NCI-H524 treated with DMSO at 0.1 percent for 48 hours (cell line): ENCODE measurements around the gene LTBP1.
A peak's percentile ranks its signal among the peaks of the same experiment; 100 is the strongest.

Source experiments
- DNase-seq: peaks from one replicate; lab custom pipeline; 2025; lab: John Stamatoyannopoulos, UW

Gene LTBP1

DNA sequence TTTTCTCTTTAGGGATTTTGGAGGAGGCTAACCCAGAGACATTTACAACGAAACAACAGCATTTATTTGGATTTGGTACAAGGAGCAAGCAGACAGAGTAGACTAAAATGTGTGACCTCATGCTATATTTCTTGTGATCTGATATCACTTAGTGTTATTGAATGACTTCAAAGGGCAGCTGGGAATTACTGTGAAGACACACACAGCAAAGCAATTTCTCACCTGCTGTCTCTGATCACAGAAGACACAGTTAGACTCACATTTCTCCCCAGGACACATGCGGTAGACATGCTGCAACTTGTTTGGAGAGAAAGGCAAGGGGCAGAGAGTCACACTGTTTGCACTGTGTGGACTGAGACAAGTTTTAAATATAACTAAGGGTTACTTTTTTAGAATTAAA lies 67.5 kb downstream of the LTBP1 start:
- DNase-seq, result no peak

DNA sequence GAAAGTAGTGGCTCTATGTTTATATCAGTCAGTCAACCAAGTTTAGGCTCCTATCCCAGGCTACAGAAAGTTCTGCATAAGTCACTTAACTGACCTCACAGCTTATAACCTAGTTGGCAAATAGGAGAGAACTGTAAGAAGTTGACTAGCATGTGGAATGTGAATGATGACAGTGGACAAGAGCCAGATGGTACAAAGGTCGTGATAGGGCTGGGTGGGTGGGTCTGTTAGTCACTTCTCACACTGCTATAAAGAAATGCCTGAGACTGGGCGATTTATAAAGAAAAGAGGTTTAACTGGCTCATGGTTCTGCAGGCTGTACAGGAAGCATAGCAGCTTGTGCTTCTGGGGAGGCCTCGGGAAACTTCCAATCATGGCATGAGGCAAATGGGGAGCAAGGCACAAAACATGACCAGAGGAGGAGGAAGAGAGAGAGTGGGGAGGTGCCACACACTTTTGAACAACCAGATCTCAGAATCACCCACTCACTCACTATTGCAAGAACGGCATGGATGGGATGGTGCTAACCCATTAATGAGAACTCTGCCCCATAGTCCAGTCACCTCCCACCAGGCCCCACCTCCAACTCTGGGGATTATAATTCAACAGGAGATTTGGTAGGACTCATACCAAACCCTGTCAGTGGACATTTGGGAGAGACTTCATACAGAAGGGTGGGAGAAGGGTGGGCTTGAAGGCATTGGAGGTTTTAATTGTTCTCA lies 68.8 kb downstream of the LTBP1 start:
- DNase-seq, result no peak

DNA sequence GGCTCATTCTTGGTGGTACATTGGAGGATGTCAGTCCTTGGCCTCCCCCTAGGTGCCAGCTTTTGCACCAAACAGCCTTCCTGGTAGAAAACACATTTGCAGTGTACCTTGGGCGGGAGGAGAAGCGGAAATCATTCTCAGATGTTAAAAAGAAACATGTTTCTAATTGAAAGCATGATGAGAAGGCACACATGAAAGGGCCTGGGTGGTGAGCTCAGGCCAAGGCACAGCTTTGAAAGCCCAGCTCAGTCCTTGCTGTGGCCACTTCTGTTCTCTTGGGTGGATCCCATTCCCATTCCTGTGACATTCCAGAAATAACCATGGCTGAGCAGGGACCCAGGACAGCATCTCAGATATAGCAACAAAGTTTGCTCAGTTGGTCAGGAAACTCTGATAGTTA lies 71.5 kb downstream of the LTBP1 start:
- DNase-seq, result no peak

DNA sequence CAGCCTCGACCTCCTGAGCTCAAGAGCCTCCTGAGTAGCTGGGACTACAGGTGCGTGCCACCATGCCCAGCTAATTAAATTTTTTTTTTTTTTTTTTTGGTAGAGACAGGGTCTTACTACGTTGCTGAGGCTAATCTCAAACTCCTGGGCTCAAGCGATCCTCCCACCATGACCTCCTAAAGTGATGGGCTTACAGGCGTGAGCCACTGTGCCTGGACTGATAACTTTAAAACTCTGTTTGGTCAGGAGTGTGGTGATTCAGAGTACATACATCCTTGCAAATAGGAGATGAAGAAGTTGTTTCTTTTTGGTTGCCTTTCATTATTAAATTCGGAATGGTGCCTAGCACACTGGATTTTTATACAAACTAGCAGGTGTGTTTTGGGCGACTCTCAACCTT lies 73.0 kb downstream of the LTBP1 start:
- DNase-seq, result no peak

DNA sequence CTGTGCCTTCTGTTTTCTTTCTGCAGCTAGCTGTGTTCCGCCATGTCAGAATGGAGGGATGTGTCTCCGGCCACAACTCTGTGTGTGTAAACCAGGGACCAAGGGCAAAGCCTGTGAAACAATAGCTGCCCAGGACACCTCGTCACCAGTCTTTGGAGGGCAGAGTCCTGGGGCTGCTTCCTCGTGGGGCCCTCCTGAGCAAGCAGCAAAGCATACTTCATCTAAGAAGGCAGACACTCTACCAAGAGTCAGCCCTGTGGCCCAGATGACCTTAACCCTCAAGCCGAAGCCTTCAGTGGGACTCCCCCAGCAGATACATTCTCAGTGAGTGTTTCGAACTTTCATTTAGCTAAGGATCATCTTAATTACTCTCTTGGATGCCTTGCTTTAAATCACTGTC lies 74.1 kb downstream of the LTBP1 start:
- no peak for DNase-seq

DNA sequence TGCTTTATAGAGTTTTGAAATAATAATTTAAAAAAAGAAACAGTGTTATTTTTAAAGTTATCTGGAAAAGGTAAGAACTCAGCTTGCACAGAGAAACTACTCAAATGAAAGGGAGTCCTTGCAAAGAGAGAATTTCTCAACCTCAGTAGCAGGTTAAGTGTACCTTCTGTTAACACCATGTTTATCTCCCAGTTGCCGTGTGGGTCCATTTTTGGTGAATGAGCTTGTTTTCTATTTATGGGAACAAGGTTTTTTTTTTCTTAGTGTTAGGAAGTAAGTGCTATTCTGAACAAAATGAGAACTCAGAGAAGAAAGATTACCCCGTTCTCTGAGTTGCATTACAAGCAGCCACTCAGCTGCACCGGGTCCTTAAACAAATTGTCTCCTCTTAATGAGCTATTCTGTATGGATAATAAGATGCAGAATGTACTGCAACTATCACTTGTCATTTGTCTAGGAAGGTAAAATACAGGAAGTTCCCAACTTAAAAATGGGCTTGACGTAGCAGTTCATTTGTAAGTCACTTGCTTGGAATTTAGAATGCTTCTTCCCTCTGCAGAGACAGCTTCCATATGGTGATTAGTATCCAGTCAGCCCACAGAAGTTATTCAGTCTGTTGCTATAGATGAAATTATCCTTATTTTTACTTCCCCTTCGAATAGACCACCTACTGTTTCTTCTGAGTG lies 74.9 kb downstream of the LTBP1 start:
- no peak for DNase-seq

DNA sequence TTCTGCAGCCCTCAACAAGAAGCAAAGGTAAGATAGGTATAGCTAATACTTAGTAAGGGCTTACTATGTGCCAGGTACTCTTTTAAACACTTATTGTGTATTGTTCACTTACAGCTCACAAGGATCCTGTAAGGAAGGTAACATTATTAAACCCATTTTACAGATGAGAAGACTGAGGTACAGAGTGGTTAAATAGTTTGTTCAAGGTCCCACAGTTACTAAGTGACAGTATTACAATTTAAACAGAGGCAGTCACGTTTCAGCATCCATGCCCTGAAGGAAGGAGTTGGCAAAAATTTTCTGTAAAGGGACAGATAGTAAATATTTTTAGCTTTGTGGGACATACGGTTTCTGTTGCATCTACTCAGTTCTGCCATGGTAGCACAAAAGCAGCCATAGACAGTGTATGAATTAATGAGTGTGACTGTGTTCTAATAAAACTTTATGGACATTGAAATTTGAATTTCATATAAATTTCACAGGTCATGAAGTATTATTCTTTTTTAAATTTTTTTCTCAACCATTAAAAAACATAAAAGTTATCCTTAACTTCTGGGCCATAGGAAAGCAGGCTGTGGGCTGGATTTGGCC lies 75.7 kb downstream of the LTBP1 start:
- DNase-seq, result no peak

DNA sequence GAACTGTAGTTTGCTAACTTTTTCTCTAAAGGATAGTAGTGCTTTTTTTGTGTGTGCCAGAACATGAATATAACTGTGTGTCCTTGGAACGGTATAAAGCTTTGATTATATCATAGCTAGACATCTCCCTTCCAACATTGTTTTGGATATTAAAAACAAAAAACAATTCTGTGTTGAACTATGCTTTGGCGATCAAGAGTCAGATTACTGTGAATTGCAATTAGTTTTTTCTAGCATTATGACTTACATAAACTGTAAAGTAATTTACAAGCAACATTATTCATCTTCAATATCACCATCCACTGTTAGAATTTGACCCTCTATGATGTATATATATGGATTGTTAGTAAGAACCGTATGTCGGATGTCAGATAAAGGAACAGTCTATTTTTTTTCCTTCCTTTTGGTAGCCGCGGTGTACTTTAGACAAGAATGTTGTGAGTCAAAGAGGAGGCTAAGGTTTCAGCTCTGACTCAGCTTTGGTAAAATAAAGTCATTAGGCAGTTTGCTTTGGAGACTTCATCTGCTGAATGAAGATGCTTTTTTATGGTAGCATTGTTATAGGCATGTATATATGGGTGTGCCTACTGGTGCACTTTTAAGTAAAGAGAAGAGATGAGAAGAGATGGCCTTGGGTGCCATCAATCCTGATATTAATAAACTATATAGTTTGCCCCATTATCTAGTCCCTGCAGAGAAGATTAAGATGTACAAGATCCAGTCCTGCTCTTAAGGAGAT lies 76.4 kb downstream of the LTBP1 start:
- no peak for DNase-seq

DNA sequence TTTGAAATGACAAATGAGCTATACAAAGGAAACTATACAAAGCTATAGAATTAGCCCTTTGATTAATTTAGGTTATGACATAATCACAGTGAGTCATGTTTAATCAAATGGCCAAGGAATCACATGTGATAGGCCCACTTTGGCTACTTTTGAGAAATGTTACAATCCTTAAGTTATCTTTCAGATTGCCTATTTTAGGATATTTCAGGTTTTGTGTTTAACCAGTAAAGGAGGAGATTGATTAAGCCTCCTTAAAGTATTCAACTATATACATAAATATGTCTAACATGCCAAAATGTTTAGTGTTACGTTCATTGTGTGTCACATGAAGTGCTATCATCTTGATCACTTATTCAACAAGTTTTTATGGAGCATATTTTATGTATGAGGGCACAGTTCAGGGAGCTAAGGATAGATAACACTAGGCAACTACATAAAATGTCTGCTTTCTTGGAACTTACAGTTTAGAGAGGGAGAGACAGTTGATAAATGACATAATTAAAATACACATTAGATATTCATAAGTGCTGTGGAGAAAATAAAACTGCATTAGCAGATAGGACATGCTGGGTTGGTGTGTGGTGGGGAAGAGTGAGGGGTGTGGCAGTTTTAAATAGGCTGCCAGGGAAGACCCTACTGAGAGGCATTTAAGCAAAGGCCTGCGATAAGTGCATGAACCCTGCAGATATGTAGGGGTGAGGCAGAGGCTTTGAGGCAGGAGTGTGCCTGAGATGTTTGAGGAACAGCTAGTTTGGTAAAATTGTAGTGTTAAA lies 77.2 kb downstream of the LTBP1 start:
- DNase-seq, result no peak

DNA sequence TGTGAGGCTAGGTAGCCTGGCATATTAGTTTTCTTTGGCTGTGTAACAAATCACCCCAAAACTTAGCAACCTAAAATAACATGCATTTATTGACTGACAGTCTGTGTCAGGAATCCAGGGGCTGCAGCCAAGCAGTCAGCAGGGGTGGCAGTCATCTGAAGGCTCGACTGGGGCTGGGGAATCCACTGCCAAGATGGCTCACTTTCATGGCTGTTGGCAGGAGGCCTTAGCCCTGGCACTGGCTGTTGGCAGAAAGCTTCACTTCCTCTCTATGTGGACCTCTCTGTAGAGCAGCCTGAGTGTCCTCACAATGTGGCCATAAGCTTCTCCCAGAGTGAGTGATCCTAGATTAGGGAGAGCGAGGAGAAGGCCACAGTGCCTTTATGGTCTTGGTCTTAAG lies 78.0 kb downstream of the LTBP1 start:
- no peak for DNase-seq

DNA sequence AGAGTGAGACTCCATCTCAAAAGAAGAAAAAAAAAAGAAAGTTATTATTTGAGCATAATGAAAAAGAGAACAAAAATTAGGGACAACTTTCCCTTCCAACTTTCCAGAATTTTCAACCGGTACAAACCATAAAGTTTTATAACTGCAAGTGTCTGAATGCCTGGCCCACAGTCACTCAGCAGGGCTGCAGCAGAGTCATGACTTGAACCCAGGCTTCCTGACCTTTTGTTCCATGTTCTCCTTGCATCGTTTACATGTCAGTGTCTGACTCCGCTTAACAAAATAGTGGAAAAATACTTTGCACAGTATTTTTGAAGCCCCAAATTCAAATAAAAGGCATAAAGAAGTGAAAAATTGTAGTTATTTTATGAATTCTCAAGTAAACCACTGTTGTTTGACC lies 82.7 kb downstream of the LTBP1 start:
- no peak for DNase-seq

DNA sequence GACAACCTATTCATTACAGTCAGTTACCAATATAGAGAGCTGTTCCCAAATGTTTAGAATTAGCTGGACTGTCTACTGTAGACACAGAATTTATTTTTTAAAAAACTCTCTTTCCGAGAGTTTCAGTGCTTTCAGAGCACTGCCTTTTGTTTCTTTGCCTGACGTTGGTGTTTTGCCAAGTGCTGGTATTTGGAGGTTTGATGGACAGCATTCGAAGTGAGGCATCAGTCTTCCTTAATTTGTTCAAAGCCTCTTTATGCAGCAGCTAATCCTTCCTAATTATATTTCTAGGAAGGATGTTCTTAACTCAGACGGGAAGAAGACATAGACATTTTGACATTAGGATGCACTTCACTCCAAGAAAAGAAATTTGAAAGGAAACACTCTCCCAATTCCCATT lies 83.2 kb downstream of the LTBP1 start:
- no peak for DNase-seq

DNA sequence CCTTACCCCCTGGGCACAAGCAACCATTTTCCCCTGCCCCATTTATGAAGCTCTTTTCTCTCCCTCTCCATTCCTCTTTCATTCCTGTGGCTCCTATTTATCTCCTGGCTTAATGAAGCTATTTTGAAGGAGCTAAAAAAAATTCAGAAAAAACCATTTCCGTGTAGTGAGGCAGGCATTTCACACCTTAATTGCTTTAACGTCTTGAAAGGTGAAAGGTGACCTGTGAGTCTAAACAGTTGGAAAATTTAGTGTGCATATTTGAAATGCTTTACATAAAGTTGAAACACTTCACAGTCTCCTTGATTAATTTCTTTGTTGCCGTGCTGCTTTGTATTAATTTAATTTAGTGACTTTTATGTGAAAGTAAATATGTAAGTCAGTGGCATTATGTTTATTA lies 83.6 kb downstream of the LTBP1 start:
- no peak for DNase-seq

DNA sequence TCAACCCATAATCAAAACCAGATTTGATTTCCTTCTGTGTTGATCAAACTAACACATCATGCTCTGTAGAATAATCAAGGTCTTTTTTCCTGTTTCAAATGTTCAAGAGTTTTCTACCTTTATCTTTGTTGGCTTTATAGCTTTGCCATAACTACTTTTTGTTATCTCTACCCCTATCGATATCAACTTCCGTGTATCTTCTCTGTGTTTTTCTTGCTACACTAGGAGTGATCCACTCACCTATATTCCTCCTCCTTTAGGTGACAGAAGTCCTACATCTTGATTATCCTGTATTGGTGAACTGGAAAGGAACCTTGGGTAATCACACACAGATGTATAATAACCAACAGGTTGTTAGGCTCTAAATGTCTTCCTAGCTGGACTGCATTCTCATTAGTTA lies 85.5 kb downstream of the LTBP1 start:
- DNase-seq, result no peak

DNA sequence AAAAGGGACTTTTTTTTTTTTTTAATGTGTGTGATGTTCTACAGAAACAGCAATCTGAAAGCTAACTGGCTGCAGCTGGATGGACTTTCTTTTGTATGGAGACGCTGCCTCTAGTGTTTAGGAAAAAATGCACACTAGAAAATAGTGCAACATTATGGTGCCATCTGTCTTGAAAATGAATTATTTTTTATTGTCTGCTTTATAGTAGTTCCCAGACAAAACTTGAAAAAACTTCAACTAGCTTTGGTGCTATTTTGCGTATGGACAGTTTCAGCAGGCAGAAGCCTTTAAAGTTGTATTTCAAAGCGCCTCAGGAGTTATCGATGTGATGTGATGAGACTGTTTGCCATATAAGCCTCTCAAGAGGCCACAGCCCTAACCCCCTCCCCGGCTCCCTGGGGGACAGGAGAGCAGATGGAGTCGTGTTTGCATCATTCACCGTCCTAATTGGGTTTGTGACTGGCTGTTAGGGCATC lies 86.9 kb downstream of the LTBP1 start:
- peak; percentile 65 for DNase-seq

DNA sequence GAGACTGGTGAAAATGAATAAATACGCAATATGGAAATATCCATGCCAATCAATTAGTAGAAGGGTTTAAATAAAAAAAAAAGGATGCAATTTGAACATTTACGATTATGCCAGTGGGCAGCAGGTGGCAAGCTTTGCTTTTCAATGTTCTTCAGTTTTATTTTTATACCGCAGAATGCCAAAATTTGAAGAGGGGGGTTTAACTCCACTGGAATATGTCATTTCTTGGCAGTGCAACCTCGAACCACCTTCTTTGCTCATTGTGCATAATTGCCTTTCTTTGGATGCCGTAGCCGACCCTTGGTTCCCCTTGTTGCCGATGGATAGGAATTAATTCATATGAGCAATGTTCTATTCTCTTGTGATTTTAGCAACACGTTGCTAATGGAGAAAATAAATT lies 88.0 kb downstream of the LTBP1 start:
- DNase-seq, result no peak

DNA sequence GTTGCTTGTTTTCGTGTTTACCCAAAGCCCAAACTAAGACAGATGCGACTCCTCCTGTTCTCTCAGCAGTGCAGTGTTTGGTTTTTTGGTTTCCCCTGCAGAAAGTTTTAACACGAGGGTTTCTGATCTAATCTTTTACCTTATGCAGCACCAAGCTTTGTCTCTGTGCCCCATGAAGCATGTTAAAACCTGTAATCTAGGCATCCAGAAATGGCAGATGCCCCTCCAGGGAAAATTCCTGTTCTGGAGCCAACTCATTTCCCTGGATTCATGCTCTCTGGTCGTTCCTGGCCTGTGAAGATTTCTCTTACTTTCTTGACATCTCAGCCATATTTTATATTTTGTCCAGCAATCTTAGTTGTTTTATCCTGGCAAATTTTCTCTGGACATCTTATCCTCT lies 91.5 kb downstream of the LTBP1 start:
- no peak for DNase-seq

DNA sequence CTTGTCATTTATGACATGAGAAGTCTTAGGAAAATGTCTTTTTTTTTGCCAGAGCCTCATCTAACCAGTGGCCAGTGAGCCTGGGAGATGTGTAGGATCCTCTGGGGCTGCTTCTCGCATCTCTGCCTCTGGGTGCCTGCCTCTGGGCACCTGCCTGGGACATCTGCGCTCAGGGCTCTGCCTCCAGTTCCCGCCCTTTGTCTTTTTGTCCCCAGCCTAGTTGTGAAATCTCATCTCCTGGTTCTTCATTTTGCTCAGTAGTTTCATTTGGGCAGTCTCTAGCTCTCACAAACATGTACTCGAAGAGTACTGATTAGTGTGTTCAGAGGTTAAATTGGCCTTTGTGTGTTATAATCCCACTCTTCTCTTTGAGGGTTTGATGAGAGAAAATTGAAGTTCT lies 92.0 kb downstream of the LTBP1 start:
- DNase-seq, result no peak

DNA sequence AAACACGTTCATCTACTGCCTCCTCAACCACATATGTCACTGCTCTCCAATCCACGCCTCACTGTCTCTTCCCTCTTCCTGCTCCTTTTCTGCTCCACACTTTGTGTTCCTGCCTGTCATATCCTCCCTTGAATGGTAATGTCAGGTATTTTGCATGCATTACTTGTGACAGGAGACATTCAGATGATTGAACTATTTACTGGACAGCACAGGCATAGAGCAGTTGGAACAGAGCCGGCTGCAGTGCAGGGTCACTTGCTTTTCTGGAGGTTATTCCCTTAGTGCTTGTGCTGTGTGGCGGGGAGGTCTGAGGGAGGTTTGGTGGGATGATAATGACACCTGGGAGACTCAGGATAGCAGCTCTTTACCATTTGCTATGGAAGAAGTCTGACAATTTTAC lies 93.8 kb downstream of the LTBP1 start:
- DNase-seq, result no peak

DNA sequence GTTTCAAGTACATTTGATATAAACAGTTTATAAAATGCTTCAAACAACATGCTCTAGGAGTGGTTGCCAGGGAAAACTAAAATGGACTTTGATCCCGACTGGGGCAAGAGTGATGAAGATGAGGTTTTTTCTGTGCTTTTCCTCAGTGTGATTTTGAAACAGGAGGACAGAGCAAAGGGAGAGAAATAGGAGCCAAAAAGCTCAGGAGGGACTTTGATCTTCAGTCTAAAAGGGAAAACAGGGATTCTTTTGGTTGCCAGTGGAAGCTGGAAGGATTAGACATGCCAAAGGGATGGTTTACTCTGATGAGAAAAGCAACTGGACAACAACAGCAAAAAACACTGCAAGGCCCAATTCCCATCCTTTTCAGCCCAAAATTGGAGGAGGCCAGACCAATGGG lies 95.5 kb downstream of the LTBP1 start:
- DNase-seq, result no peak

DNA sequence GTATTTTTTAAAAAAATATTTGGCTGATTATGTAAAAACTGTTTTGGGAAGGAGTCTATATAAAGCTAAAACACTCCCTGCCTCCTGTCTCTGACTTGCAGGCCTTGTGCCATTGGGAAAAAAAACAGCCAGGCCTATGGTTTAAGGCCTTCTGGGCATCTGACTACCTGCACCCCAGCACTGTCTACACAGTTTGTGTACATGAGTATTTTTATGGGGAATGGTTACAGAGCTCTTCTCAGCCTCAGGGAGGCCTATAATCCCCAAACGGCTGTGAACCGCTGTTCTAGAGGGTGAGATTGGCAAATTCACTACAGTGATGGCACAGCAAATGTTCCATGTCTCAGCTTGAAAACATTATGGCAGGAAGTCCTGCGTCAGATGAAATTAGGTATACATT lies 96.1 kb downstream of the LTBP1 start:
- no peak for DNase-seq

DNA sequence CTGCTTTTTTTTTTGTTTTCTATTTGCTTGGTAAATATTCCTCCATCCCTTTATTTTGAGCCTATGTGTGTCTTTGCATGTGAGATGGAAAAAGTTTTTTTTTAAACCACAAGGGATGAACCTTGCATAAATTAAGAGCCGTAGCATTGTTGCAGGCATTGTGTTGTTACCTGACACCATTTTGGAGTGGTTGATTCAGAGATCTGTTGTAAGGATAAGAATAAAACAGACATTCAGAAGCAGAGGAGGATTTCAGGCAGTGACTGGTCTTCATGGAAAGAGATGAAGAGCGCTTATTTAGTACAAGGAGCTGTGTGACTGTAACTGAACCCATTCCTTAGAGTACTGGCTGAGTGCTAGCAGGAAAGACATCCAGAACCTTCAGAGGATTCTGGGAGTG lies 101.2 kb downstream of the LTBP1 start:
- DNase-seq, result peak; percentile 66
